Astrocyte of the spinal cord (primary cell): ENCODE measurements around the gene ARHGAP32.
"Not testable (repeated sequence)": the region's sequence is repeated elsewhere in the genome, so short reads cannot be mapped to it uniquely, and the experiment has no call there.

Experiments used
- DNase-seq: peaks from one replicate; pipeline ENCODE4 v3.0.0; 2011; ENCODE audit warnings: low read depth, low spot score
- H3K4me3 ChIP-seq: 2 replicates; pipeline ENCODE4 v1.5.1; 2011; ENCODE audit warnings: low read depth, mild to moderate bottlenecking, low read length, moderate library complexity
- CTCF ChIP-seq: IDR thresholded peaks from 2 replicates; pipeline ENCODE4 v1.5.1; 2012; ENCODE audit warnings: low read depth, mild to moderate bottlenecking, low read length, inconsistent platforms
- in situ Hi-C: cut with HindIII; loops from 2 replicates; pipeline ENCODE4 v1.10.0; 2017; ENCODE audit warnings: low sequenced_read_pairs

The ARHGAP32 gene

GRCh38 chr11:129131316-129131715, 60.8 kb downstream of the ARHGAP32 start:
- in situ Hi-C loops, result no loop called here
- no peak overlapping the region for H3K4me3 ChIP-seq
- peak; percentile 42 for DNase-seq
- TF ChIP-seq CTCF, result no peak

GRCh38 chr11:129128881-129129620, 63.1 kb downstream of the ARHGAP32 start:
- H3K4me3 ChIP-seq, DNase-seq, in situ Hi-C loops: not testable (repeated sequence)

GRCh38 chr11:129119036-129119435, 73.1 kb downstream of the ARHGAP32 start:
- H3K4me3 ChIP-seq, result no peak overlapping the region
- DNase-seq, result no peak
- in situ Hi-C loops, result no loop called here
- TF ChIP-seq CTCF, result no peak

GRCh38 chr11:129117595-129118350, 74.4 kb downstream of the ARHGAP32 start:
- in situ Hi-C loops, result no loop called here
- peak; percentile 80 for TF ChIP-seq CTCF
- peak; percentile 81 for DNase-seq
- H3K4me3 ChIP-seq, result no peak overlapping the region

- in situ Hi-C loops, result no loop called here
- peak; percentile 62 for DNase-seq
- H3K4me3 ChIP-seq, result no peak overlapping the region
- no peak for TF ChIP-seq CTCF
Observed at GRCh38 chr11:129115652-129116586, 76.2 kb downstream of the ARHGAP32 start.

GRCh38 chr11:129109701-129110100, 82.4 kb downstream of the ARHGAP32 start:
- DNase-seq, result no peak
- in situ Hi-C loops, result no loop called here
- TF ChIP-seq CTCF, result no peak
- H3K4me3 ChIP-seq, result no peak overlapping the region
